HPDE6-E6E7 (cell line): Measurements from ENCODE around the gene IL31.

Experiments used
- DNase-seq: peaks from one replicate; pipeline ENCODE4 v3.0.0; 2011; ENCODE audit warnings: missing footprints; ENCODE audit errors: extremely low spot score

IL31 gene

DNA sequence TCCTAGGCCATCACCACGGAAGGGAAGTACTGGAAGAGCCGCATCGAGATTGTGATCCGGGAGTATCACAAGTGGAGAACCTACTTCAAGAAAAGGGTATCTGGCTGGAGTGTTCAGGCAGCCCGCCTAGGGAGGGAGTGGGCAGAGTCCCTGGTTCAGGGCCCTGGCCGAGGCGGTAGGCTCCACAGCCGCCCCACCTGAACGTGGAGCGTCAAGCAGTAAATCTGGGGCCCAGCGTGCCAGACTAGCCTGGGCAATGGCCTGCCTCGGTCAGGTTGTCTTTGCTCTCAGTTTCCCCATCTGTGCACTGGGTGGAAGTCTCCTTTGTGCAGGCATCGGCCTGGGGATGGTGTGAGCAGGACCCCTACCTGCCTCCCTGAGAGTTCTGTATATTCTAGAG lies 44.9 kb downstream of the IL31 start:
- no peak for DNase-seq

DNA sequence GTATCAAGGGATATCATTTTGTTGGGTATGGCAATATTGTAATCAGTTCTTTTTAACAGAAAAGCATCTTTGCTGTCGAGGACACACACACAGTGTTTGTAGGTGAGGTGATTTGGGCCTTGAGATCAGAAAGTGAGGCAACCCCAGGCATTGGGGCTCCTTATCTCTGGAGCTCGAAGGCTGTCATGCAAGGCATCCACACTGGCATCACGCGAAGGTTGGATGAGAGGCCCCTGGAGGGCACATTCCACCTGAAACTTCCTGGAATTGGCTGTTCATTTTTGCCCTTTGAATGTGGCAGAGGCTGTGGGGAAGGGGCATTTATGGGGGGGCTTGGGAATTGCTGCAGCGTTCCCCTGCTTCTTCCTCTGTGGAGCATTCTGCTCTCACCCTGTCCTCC lies 45.5 kb downstream of the IL31 start:
- DNase-seq = no peak

GRCh38 chr12:122127839-122128238 lies 46.2 kb downstream of the IL31 start:
- no peak for DNase-seq

DNA sequence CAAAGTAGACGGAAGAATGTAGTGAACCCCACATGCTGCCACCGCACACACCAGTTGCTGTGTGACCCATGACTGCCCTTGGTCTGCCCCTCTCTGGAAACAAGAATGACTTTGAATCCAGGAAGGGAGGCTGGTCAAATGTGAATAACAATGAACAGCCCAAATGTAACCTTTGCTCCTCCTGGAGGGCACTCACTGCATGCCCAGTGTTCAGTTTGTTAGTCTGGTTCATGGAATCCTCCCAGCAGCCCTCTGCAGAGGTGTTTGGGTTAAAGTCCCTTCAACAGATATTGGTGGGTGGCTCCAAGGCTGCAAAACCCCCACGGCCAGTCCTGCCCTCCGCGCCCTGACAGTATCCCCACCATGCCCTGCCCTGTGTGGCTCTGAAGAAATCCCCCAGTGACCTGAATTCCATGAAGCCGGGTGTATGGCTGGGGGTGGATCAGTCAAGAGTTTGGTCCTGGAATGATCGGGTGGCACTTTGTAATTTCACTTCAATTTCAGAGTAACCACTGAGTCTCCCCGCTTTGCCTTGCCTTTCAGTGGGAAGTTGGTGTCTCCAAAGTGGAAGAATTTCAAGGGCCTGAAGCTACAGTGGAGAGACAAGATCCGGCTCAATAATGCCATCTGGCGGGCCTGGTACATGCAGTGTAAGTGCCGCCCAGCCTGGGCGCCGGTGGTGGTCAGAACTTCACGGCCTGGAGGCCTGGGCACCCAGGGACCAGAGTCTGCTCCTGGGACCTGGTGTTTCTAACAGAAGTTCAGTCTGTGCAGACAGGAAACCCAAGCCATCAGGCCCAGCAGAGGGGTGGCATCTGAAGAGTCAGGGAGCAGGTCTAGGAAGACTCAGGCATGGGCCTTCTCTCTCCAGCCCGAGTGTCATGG lies 47.1 kb downstream of the IL31 start:
- no peak for DNase-seq

GRCh38 chr12:122126342-122126635 lies 47.7 kb downstream of the IL31 start:
- DNase-seq = no peak

DNA sequence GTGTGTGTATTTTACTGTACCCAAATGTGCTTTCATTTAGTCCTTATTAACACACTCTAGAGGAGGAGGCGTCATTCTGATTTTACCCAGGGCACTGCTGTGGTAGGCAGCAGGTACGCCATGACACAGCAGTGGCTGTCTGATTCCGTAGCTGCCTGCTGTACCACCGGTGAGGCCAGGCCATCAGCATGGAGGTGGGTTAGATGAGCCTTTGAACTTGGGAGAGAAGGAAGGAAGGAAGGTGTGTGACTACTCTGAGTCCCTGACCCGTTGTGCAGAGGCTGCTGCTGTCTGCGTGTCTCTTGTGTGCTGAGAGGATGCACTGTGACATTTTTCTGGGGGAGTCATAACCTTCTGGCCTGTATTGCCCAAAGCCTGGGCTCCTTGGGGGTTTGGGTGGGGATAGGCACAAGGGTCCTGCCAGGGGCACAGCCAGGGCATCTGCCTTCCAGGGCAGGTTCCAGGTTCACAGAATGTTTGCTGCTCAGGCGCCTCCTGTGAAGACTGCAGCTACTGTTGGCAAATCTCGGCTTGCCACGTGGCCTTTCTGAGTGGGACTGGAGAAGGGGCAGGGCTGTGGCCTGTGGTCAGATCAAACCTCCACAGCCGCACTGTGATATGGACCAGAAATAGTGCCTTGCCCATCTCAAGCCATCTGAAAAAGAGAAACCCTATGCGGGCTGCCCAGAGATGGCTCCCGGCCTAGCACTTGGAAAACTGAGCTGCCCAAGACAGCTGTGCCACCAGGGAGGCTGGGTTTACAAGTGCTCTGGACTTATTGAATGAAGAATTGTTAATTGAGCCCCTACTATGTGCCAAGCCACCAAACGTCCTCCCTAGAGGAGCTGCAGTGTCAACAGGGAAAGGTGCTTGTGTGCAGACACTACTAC lies 48.3 kb downstream of the IL31 start:
- DNase-seq = no peak

- DNase-seq = no peak
These were observed 49.7 kb downstream of the IL31 start for GRCh38 chr12:122124370-122124769.

- no peak for DNase-seq
These were observed 50.3 kb downstream of the IL31 start for GRCh38 chr12:122123761-122124145.

DNA sequence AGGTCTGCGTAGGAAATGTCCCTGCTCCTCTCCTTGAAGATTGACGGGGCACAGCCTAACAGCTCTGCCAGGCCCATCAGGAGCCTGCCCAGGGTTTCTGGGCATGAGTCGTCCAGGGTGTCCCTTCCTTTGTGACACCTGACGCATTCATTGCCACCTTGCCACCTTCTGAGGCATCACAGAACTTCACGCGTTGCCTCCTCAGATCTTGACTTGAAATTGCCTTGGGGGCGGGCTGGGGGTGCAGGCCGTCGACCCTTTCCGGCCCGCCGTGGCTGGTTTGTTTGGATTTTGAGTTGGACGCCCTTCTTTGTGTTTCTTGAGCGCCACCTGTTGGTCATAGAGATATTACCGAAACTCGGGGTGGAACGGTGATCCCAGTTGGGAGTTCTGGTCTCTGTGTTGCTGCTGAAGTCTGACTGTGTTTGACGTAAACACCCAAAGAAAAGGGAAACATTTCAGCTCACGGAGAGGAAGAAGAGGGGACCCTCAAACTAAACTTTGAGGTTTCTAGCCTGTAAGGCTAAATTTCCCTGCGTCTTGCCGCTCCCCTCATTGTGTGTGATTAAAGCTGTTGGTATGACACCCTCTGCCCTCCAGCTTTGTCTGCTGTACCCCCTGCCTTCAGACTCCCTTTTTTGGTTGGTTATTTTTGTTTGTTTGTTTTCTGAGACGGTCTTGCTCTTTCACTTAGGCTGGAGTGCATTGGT lies 50.8 kb downstream of the IL31 start:
- peak; percentile 54 for DNase-seq
